HG03432 (cell line): Measurements from ENCODE around the gene ELP4.

ENCODE experiments used
- ATAC-seq: cut with Tn5 transposase; IDR thresholded peaks from one replicate; pipeline ENCODE4 v1.9.1; 2021; ENCODE audit warnings: mild to moderate bottlenecking, moderate library complexity; ENCODE audit not compliant: unreplicated experiment

ELP4 gene

DNA sequence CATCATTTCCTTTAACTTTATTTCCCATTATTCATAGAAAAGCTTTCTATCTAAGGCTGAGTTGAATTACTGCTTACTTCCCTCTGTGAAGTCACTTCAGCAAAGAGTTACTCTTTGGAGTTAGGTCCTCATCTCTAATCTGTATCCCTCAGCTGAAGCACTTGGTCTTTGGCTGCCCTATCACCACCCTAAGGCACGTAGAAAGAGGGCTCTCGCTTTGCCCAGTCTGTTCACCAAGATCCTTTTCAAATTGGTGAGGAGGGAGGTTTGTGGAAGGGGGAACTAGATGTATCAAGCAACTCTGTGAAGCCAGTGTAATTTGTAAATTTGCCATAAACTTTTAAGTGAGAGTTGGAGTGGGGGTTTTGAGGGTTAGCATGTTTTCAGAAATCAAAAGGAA is 258.1 kb downstream of the ELP4 start:
- ATAC-seq = no peak

DNA sequence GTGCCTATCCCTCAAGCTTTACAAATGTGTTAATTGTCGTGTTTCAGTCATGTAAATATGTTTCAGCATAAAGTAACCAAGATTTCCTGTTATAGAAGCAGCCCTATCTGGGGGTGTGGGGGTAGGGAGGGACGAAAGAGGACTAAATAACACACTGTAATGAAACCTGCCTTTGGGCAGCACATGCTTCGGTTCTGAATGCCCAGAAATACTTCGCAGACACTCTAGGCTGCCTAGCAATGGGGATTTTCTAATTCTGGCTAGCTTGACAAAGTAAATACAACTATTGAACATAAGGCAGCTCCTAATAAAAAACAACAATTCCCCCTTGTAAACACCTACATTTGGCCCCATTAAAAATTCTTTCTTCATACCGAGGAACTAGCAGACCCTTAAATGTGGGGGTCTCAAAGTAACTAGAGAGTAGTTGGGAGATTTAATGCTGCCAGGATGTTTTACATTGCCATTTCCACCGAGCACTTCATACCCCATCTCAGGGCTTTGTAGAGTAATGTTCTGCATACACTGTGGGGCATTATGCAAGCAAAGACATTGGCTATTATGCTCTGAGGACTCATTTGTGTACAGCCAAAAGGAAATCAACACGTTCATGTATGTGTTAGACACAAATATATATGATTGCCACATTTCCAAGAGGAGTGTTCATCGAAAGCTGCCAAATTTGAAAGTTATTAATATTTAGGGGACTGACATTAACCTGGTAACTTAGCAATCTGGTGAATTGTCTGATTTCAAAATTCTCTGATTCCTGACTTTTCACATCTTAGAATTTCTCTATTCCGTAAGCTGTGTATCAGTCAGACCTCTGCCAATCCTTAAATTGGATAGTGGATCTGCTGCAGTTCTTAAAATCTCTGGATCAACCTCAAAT is 259.4 kb downstream of the ELP4 start:
- no peak for ATAC-seq

DNA sequence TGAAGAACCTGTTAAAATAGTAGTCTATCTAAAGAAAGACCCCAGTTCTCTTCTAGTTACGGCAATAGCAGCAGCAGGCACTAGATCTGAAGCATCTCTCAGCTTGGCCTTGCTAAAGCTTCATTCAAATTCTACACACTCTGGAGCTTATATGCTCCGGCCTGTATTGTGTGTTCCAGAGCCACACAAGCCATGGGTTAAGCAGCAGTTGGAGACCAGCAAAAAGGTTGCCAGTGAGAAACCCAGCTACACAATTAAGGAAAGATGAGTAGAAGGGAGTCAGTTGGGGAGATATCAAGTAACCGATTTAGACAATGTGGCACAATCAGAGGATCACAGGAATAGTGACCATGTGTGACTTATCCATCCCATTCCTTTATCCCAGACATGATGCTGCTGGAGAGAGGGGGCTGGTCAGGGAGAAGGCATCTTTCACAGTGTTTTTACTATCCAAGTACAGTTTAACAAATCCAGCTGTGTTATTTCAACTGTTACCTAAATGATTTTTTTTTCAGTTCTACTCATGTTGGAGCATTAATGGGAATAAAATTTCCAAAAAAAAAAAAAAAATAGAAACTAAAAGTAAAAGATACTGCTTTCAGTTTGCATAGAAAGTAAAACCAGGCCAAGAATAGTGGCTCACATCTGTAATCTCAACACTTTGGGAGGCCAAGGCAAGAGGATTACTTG is 260.6 kb downstream of the ELP4 start:
- no peak for ATAC-seq

DNA sequence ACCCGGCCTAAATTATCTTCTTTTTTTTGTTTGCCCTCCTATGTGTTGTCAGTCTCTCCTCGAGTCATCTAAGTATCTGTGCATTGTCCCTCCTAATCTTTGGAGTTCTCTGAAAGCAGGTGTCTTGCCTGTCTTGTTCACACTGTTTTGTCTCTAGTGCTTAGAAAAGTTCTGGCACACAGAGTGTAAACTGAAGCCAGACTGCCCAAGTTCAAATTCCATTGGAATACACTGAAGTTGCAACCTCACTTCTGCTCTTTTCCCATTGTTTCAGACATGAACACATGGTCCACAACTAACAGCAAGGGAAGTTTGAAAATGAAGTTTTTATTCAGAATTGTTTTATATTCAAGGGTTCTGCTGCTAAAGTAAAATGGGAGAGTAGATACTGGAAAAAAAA is 262.8 kb downstream of the ELP4 start:
- ATAC-seq = no peak

DNA sequence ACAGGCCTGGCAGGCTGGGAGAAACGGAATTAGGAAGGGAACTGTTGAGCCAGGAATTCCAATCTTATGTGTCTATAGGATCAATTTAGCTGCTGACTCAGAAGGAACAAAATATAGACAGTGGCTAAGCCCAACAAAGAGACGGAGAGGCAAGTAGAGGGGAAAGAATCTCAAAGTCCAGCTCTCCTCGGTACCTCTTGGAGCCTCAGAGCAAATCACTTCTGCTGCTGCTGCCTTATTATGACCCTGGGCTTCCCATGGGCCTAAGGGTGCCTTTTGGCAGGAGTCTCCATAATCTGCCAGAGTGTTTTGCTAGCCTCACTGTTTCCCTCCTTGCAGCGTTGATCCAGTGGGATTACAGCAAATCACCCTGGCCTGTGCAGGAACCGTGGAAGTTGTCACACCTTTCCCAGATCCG is 269.8 kb downstream of the ELP4 start:
- no peak for ATAC-seq

DNA sequence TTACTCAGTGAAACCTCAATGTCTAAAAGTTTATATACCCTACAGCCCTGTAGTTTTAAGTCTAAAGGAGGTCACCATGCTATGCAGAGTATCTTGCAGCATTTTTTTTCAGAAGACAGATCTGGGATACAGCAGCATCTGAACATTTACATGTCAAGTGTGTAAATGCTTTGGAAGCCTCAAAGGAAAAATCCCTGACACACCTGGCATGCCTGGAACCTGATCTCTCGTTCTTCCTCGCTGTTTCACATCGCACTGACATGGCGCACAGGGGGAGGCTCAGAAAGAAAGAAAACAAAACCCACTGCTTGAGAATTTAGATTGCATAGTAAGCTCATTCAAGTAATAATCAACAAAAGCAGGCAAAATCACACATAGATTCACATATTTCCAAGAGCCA is 270.5 kb downstream of the ELP4 start:
- ATAC-seq = no peak

DNA sequence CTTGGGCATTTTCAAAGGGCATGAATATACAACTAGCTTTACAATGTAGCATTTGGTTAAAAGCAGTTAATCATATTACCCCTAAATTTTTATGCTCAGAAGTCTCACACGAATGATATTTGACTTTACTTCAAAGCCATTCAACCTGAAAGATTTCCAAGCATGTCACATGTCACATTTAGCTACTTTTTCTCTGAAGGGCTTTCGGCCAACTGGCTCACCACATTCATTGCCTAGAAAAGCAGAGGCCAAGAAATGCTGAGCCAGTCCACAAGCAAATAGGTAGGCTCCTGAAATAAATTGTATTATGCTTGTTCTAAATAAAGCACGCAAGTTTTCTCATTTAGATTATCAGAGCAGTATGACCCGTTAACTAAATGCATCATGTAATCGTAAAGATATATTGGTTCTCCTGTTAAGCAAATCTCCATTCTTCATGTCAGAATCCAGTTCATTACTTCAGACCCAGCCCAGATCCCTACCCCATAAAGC is 271.0 kb downstream of the ELP4 start:
- no peak for ATAC-seq

DNA sequence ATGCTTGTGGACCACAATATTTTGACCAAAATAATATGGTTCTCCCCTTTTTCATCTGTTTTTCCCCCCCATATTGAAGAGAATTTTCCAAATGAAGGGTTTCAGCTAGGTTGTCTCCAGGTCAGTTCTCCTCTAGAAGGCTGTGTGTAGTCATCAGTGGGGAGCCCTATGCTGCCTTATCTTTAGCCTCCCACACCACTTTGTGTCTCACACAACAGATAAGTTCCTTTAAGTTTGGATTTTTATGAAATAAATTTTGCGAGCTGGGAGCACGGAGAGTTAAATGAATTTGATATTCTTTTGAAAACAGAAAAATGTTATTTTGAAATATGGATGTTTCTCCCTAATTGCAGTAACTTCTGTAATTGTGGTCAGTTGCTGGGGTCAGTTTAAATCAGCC is 272.7 kb downstream of the ELP4 start:
- ATAC-seq = no peak

DNA sequence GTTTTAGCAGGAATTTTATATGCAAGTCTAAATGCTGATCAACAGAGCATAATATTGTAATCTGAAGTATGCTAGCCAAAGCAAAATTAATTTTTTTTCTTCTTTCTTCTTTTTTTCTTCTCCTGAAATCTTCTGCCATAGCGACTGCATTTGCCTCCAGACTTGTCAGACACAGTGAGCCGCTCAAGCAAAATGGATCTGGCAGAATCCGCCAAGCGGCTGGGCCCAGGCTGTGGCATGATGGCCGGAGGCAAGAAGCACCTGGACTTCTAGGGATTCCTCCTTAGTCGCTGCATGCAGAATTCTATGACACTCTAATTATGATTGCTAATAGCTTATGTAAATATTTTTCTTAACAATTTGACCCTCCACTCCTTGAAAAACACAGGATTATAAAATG is 273.7 kb downstream of the ELP4 start:
- ATAC-seq = no peak

DNA sequence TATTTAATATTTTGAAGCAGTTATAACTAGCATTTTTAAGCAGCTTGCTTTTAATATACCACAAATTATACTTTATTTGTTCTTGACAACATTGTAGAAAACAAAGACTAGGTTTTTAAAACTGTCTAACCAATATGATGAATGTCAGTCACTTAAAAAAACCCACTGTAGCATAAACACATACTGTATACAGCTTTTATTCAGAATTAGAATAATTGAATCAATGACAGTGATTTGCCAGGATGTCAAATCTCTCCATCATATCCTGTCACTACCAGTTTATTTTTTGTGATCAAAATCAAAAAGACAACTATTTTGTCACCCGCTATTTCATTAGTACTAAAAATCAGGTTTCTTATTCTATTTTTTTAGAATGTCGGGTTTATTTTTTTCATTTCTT is 275.0 kb downstream of the ELP4 start:
- ATAC-seq = no peak

DNA sequence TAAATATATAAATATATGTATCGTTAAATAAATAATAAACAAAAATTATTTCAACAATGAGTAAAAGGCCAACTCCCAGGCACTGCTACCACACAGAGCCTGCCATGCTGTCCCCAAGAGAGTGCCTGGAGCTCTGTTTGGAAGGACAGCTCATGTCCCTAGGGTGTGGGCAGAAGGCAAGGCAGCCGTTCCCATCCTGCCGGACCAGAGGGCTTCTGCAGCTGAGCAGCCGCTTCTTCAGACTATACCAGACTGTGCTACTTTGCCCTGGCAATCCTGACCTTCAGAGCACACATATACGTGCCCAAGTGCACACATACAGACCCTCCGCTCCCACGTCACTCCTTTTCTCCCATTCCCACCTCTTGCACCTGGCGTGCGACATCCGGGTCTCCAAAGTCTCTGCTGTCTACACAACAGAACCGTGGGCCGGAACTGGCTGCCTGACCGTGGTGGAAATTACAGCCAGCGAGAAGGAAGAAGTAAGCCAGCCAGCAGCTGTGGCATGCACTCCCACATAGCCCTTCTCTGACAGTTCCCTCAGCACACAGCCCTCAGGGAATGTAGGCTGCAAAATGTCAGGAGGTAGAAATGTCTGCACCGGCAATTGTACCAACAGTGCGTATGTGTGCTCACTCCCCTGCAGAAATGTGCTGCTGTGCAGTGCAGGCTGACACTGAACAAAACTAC is 277.6 kb downstream of the ELP4 start:
- no peak for ATAC-seq

DNA sequence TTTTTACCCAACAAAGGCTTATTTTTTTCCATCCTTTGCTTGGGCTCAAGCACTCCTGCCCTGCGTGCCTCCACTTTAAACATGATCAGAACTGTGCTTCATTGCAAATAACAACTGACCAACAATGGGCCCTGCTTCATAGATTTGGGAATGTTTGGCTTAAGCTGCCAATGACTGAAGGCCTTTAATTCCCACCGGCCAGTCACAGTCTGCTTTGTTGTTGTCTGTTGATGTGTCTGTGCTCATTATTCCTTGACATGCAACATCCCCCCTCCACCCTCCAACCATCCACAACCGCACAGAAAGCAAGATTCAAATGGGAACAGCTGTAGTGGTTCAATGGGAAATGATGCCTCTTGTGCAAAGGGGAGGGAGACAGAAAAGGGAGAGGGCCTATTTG is 278.5 kb downstream of the ELP4 start:
- no peak for ATAC-seq

DNA sequence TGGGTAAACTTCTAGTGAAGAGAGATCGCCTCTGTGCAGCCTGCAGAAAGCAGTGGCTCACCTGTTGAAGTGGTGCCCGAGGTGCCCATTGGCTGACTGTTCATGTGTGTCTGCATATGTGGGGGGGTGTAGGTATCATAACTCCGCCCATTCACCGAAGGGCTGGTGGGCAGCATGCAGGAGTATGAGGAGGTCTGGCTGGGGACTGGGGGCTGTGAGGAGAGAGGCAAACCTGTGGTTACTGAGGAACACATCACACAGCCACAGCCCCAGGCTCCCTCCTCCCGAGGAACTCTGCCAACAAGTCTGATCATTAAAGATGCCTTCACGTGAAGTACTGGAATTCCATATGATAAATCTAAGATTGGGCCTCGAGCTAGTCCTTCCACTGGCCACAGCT is 281.1 kb downstream of the ELP4 start:
- no peak for ATAC-seq

DNA sequence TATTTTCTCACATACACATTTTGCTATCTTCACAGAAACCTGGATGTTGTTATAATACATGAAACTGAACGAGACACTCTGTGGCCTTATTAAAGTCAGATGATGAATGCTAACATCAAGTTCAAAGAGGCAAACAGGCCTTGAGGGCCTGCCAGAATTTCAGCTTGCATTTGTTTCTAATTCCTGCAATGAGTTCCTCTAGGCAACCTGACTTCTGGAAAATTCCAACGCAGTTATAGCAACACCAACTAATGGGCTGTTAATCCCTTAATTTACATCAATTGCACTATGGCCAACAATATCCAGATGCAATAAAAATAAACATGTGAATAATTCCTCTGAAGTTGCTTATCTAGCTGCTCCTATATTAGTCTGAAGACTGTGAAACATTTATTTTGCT is 282.5 kb downstream of the ELP4 start:
- no peak for ATAC-seq

DNA sequence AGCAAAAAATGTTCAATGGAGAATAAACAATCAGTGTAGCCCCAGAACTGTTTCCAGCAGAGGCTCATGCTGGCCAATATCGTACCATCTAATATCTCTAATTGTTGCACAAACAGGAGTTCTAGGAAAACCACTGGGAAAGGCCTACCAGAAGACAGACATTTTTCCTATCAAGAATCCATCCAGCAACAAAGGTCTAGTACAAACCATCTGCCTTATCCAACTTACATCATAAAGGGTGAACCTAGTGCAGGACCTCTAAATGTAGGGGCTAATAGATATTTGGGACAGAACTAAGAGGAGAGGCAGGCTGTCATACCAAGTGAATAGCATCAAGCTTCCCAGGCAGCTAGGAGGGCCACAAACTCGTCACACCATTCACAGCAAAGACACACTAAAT is 282.9 kb downstream of the ELP4 start:
- no peak for ATAC-seq

DNA sequence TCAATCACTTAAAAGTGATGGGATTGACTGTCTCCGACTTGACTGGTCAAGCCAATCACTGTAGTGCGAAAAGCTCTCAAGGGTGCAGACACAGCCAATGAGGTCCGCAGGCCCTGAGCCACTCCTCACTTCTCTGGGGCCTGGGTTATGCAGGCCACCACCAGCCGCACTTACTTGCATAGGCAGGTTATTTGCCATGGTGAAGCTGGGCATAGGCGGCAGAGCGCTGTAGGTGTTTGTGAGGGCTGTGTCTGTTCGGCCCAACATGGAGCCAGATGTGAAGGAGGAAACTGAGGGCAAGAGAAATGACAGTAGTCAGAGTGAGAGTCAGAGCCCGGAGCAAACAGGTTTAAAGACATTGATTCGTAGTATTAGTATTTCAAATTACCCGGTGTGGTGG is 283.7 kb downstream of the ELP4 start:
- no peak for ATAC-seq

DNA sequence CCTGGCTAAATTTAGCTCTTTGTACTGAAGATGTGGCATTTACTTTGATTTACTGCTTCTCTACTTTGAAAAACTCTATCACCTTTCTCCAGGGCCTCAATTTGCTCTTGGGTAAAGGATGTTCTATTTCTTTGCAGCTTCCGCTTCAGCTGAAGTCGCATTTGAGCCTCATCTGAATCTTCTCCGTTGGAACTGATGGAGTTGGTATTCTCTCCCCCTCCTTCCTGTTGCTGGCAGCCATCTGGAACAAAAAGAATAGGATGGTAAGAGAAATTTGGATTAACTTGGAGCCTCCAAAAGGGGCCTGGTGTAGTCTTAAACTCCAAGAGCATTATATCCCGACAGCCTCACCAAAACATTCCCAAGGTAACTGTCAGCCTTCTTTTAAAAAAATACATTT is 285.0 kb downstream of the ELP4 start:
- ATAC-seq = no peak

DNA sequence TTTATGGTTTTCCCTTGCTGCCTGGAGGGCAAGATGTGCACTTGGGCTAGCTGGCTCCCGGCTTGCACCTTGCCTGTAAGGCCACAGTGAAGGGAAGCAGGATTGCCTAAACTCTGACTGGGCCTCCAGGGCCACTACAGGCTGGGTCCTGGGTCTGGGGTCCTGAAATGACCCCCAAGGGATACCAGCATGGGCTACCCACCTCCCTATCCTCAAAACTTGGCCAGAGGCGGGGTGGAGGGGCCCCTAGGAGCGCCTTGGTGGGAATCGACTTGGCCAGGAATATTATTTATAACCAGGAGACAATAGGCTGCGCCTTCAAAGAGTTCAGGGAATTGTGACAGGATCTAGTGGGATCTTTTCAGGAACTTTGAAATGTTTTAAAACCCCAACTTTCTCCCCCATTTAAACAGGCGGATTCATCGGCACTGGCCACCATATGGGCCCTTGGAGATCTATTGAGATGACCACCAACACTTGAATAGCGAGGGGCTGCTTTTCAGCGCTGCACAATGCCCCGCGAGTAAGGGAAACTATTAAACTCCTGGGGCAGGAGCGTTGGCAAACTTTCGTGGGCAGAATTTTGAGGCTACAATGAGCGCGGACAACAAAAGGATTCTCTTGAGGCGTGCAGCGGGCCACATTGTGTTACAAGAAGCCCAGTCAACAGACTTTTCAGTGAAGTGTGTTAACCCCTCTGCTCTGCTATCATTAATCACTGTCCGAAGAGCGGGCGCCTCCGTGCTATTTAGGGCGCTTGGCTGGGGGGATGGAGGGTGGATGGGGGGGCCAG is 286.3 kb downstream of the ELP4 start:
- ATAC-seq = no peak

DNA sequence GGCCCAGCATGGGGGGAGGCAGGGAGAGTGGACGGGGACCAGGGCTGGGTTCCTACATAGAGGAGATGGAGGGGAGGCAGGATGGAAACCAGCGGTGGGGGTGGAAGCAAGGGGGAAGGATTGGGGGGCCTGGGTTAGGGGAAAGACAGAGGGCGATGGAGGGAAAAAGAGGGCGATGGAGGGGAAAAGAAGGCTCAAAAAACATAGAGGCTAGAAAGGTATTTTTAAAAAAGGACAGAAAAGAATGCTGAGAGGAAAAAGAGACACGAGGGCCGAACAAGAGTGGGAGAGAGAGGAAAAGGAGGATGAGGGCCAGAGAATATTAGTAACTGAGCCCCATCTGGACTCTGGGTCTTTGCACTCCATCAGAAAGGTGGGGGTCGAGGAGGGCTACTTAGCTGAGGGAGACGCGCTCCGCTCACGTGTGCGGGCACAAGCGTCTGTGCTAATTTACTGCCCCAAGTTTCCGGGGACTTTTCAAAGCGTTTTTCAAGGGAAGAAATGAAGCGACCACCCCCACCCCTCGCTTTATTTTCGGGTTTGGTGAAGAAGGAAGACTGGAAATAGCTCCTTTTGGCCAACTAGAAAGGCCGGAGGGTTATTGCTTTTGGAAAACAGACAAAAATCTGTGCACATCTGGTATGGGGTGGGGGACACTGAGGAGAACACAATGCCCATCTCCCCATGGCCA is 287.1 kb downstream of the ELP4 start:
- ATAC-seq = no peak
